ENCODE data around the gene OAS1. TPM values are rescaled to one million over a fixed set of nuclear protein-coding genes. Genes with fewer than 3 reads are reported as not detected.

Gene OAS1
- total and polyA plus RNA-seq, 2 donors (not counting 1 experiment from before 2014, with no cell fraction given): 48.3 to 70.2 TPM

DNA sequence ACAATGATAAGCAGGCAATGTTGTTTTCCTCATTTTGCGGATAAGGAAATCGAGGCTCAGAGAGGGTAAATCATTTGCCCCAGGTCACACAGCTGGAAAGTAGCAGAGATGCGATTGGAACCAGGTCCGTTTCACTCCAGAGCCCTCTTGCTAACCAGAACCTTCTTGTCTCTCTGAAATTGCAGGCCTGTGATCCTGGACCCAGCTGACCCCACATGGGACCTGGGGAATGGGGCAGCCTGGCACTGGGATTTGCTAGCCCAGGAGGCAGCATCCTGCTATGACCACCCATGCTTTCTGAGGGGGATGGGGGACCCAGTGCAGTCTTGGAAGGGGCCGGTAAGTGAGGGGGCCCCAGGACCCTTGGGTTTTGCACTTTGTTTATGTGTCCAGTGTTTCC is 41.0 kb downstream of the OAS1 start:
- Histone ChIP-seq H3K4me2 (replicated peaks; ENCODE audit: low read depth, low read length, poor library complexity, severe bottlenecking) (no peak overlapping the region), H3K4me3 (ENCODE audit: control extremely low read depth in 1 of 5, extremely low read depth in 1 of 5, insufficient read depth in 1 of 5, low read depth in 2 of 5, low read length in 4 of 5) (no peak overlapping the region), H3K9me3 (ENCODE audit: control extremely low read depth in 1 of 3, control insufficient read depth in 2 of 3, insufficient read depth in 1 of 3, low read length in 2 of 3) (peaks cover 0 to 4% (median 1%) of the 10 kb centered on the region in 3 donors), H3K79me2 (ENCODE audit: control insufficient read depth, insufficient read depth, low read length) (peaks cover 3% of the 10 kb centered on the region), H3K27me3 (replicated peaks in 1 of 4; ENCODE audit: control extremely low read depth in 1 of 4, control insufficient read depth in 3 of 4, insufficient read depth in 4 of 4, low read length in 3 of 4) (no peaks in the 10 kb centered on the region), H4K20me1 (ENCODE audit: control insufficient read depth, insufficient read depth, low read length, poor library complexity, severe bottlenecking) (no peaks in the 10 kb centered on the region), H3K4me1 (ENCODE audit: control insufficient read depth in 2 of 2, insufficient read depth in 2 of 2, low read length in 2 of 2) (no peaks in the 10 kb centered on the region), H3K9ac (ENCODE audit: low read length) (no peak overlapping the region), H2AFZ (ENCODE audit: insufficient read depth, low read depth, low read length, poor library complexity, severe bottlenecking) (no peak overlapping the region), H3K36me3 (replicated peaks in 1 of 2; ENCODE audit: control extremely low read depth in 1 of 2, control insufficient read depth in 1 of 2, extremely low read depth in 1 of 2, insufficient read depth in 2 of 2, low read length in 1 of 2) (peaks cover 0 to 21% of the 10 kb centered on the region in 2 experiments), H3K27ac (ENCODE audit: low read length in 2 of 2) (no peak overlapping the region)
- intact Hi-C loops (cut with micrococcal nuclease): no loop called here
- no peak for TF ChIP-seq EZH2 (IDR thresholded peaks at IDR 0.05; ENCODE audit: borderline replicate concordance, insufficient read depth, low read depth, low read length, poor library complexity, severe bottlenecking)
- TF ChIP-seq, protein P1, sequence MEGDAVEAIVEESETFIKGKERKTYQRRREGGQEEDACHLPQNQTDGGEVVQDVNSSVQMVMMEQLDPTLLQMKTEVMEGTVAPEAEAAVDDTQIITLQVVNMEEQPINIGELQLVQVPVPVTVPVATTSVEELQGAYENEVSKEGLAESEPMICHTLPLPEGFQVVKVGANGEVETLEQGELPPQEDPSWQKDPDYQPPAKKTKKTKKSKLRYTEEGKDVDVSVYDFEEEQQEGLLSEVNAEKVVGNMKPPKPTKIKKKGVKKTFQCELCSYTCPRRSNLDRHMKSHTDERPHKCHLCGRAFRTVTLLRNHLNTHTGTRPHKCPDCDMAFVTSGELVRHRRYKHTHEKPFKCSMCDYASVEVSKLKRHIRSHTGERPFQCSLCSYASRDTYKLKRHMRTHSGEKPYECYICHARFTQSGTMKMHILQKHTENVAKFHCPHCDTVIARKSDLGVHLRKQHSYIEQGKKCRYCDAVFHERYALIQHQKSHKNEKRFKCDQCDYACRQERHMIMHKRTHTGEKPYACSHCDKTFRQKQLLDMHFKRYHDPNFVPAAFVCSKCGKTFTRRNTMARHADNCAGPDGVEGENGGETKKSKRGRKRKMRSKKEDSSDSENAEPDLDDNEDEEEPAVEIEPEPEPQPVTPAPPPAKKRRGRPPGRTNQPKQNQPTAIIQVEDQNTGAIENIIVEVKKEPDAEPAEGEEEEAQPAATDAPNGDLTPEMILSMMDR (IDR thresholded peaks at IDR 0.05): no peak
- Mint-ChIP-seq H3K4me3 (no peak overlapping the region), H3K27ac (no peak overlapping the region), H3K4me1 (no peaks in the 10 kb centered on the region), H3K27me3 (no peaks in the 10 kb centered on the region), H3K9me3 (ENCODE audit: insufficient read depth) (peaks cover 4% of the 10 kb centered on the region)
- ChIA-PET CTCF (interaction anchor here (1.0 kb wide), 1 partner anchor 16 kb away, joined by 3 read pairs; no protein-coding TSS in a partner anchor), POLR2A (no interaction called here)
- DNase-seq (no peak), ATAC-seq (ENCODE audit: low read depth) (no peak)
- WGBS (ENCODE audit: insufficient coverage): 100% methylated on average over 5 of the region's 5 CpGs

DNA sequence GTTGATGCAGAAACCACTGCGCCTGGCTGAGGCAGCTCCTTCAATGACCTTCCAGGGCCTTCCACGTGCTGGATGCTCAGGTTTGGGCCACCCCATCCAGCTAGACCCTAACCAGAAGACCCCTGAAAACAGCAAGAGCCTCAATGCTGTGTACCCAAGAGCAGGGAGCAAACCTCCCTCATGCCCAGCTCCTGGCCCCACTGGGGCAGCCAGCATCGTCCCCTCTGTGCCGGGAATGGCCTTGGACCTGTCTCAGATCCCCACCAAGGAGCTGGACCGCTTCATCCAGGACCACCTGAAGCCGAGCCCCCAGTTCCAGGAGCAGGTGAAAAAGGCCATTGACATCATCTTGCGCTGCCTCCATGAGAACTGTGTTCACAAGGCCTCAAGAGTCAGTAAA is 42.0 kb downstream of the OAS1 start:
- DNase-seq (no peak), ATAC-seq (ENCODE audit: low read depth) (no peak)
- intact Hi-C loops (cut with micrococcal nuclease): no loop called here
- Histone ChIP-seq H3K9me3 (ENCODE audit: control extremely low read depth in 1 of 3, control insufficient read depth in 2 of 3, insufficient read depth in 1 of 3, low read length in 2 of 3) (peaks cover 0 to 4% (median 1%) of the 10 kb centered on the region in 3 donors), H3K27ac (ENCODE audit: low read length in 2 of 2) (no peak overlapping the region), H3K79me2 (ENCODE audit: control insufficient read depth, insufficient read depth, low read length) (peaks cover 3% of the 10 kb centered on the region), H2AFZ (ENCODE audit: insufficient read depth, low read depth, low read length, poor library complexity, severe bottlenecking) (no peak overlapping the region), H4K20me1 (ENCODE audit: control insufficient read depth, insufficient read depth, low read length, poor library complexity, severe bottlenecking) (no peaks in the 10 kb centered on the region), H3K4me2 (replicated peaks; ENCODE audit: low read depth, low read length, poor library complexity, severe bottlenecking) (no peak overlapping the region), H3K36me3 (replicated peaks in 1 of 2; ENCODE audit: control extremely low read depth in 1 of 2, control insufficient read depth in 1 of 2, extremely low read depth in 1 of 2, insufficient read depth in 2 of 2, low read length in 1 of 2) (peaks cover 0 to 20% of the 10 kb centered on the region in 2 experiments), H3K9ac (ENCODE audit: low read length) (no peak overlapping the region), H3K4me1 (ENCODE audit: control insufficient read depth in 2 of 2, insufficient read depth in 2 of 2, low read length in 2 of 2) (no peaks in the 10 kb centered on the region), H3K4me3 (ENCODE audit: control extremely low read depth in 1 of 5, extremely low read depth in 1 of 5, insufficient read depth in 1 of 5, low read depth in 2 of 5, low read length in 4 of 5) (no peak overlapping the region), H3K27me3 (replicated peaks in 1 of 4; ENCODE audit: control extremely low read depth in 1 of 4, control insufficient read depth in 3 of 4, insufficient read depth in 4 of 4, low read length in 3 of 4) (no peaks in the 10 kb centered on the region)
- CTCF ChIA-PET: interaction anchor here (1.0 to 1.4 kb wide), 2 partner anchors 15 to 49 kb away, joined by 3 to 11 read pairs; no protein-coding TSS in a partner anchor
- Mint-ChIP-seq H3K4me1 (no peaks in the 10 kb centered on the region), H3K4me3 (no peak overlapping the region), H3K27ac (no peak overlapping the region), H3K9me3 (ENCODE audit: insufficient read depth) (peaks cover 4% of the 10 kb centered on the region), H3K27me3 (no peaks in the 10 kb centered on the region)
- POLR2A ChIA-PET: no interaction called here
- WGBS (ENCODE audit: insufficient coverage): 100% methylated on average over 7 of the region's 7 CpGs
- no peak for TF ChIP-seq EZH2 (IDR thresholded peaks at IDR 0.05; ENCODE audit: borderline replicate concordance, insufficient read depth, low read depth, low read length, poor library complexity, severe bottlenecking)
- TF ChIP-seq, protein P1 (IDR thresholded peaks at IDR 0.05): no peak
